ENCODE data around the gene ADAMTS2. TPM values are rescaled to one million over a fixed set of nuclear protein-coding genes. Genes with fewer than 3 reads are reported as not detected.

The ADAMTS2 gene
- total RNA-seq, 1 donor from 2014 or later = 0.29 TPM

DNA sequence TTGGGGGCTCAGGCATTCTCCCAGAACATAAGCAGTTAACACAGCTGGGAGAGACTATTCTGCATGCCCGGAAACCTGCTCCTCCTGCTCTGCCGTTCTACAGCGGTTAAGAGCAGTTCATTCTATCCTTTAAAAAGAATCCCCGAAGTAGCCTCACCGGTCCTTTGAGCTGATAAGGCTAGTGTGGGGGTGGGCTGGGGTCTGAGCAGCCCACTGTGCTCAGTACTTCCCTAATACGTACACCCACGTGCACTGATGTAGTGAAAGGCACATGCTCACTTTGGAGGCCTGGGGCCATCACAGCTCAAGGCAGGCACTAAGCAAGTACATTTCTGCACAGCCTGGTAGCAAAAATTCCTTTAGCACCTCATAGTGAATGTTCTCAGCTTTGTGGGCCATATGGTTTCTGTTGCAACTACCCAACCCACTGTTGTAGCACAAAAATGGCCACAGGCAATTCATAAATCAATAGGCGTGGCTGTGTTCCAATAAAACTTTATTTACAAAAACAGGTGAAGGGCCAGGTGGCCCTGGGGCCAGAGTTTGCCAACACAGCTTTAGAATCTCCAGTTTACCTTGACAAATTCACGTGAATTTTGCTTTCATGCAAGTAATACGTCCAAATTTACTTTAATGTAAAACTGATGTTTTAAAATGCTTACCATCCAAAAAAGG is 148.7 kb downstream of the ADAMTS2 start:
- DNase-seq (ENCODE audit: low read depth) = no peak
- no peak overlapping the region for H3K4me3 ChIP-seq (ENCODE audit: low read depth, low read length)
- TF ChIP-seq, protein P1, sequence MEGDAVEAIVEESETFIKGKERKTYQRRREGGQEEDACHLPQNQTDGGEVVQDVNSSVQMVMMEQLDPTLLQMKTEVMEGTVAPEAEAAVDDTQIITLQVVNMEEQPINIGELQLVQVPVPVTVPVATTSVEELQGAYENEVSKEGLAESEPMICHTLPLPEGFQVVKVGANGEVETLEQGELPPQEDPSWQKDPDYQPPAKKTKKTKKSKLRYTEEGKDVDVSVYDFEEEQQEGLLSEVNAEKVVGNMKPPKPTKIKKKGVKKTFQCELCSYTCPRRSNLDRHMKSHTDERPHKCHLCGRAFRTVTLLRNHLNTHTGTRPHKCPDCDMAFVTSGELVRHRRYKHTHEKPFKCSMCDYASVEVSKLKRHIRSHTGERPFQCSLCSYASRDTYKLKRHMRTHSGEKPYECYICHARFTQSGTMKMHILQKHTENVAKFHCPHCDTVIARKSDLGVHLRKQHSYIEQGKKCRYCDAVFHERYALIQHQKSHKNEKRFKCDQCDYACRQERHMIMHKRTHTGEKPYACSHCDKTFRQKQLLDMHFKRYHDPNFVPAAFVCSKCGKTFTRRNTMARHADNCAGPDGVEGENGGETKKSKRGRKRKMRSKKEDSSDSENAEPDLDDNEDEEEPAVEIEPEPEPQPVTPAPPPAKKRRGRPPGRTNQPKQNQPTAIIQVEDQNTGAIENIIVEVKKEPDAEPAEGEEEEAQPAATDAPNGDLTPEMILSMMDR (conservative IDR thresholded peaks at IDR 0.05; ENCODE audit: low read depth, low read length) = no peak

DNA sequence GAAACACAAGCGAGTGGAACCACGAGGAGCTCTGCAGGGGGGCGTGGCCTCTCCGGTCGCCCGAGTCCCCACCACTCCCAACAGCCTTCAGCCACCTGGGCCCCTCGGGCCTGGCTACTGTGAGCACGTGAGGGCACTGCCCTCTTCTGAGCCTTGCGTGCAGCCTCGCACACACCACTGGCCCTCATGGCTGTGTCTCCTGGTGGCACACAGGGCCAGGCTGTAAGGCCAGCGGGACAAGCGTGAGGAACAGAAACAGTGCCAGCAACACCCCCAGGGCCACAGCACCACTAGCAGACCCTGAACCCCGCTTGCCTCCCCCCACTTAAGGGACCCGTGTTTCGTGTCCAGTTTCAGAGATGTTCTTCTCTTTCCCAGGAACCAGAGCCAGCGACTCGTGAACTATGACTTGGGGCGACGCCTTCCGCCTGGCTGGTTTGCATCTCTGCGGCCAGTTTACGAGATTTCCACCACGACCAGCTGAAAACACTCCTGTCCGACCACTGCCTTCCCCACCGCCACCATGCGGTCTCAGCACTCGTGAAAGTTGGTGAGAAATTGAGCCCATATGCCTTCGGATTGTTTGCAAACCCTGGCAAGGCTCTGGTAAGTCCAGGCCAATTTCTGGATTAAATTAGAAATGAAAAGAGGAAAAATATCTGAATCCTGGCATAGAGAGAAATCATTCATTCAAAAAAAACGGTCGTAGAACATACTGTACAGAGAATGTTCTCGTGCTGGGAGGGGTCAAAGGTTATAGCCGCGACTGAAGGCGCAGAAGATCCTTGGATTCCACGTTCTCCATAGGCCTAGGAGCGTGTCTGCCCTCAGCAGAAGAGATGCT is 149.5 kb downstream of the ADAMTS2 start:
- H3K4me3 ChIP-seq (ENCODE audit: low read depth, low read length) = no peak overlapping the region
- DNase-seq (ENCODE audit: low read depth) = no peak
- TF ChIP-seq, protein P1 (conservative IDR thresholded peaks at IDR 0.05; ENCODE audit: low read depth, low read length) = no peak

DNA sequence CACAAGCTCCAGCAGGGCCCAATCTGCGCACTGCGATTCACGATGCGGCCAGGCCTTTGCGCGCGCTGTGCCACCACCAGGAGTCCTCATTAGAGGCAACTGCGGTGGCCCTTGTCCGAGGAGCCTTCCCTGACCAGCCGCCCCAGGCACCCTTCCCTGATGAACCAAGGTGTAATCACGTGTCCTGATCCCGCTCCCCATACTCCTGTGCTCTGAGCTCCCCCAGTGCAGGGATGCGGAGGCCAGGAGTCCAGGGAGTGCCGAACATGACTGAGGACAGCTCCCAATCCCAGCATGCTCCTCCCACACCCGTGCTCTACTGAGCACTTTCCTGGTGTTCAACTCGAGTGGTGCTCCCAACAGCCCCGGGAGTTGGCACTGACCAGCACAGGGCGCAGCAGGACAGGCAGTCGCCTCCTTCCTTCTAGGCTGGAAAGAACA is 150.3 kb downstream of the ADAMTS2 start:
- DNase-seq (ENCODE audit: low read depth) = no peak
- TF ChIP-seq, protein P1 (conservative IDR thresholded peaks at IDR 0.05; ENCODE audit: low read depth, low read length) = no peak
- H3K4me3 ChIP-seq (ENCODE audit: low read depth, low read length) = no peak overlapping the region

DNA sequence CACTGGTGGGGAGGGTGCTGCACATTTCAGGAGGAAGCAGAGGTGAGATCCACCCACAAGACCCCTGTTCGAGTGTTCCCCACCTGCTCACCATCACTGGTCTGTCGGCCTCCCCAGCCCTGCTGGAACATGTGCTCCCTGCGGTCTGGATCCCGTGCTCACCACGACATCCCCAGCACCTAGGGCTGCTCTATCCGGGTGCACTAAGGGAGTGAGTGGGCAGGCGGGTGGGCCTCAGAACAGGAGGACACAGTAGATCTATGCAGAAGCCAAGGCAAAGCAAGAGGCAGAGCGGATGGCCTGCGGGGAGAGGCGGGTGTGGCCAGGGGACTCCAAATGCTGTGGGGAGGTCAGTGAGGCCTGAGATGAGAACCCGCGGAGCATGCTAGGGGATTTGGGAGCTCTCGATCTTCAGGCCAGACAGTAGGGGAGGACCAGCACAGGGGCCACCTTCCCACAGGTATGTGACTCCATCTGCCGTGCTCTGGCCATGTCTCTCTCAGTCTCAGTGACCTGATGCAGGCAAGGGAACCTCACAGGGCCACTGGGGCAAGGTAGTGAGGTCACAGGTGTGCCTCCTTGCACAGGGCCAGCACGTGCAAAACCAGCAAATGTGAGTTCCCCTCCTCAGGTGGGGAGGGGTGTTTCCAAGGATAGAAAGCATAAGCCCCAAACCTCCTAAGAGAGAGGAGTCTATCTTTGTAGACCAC is 150.9 kb downstream of the ADAMTS2 start:
- TF ChIP-seq, protein P1 (conservative IDR thresholded peaks at IDR 0.05; ENCODE audit: low read depth, low read length) = no peak
- DNase-seq (ENCODE audit: low read depth) = no peak

DNA sequence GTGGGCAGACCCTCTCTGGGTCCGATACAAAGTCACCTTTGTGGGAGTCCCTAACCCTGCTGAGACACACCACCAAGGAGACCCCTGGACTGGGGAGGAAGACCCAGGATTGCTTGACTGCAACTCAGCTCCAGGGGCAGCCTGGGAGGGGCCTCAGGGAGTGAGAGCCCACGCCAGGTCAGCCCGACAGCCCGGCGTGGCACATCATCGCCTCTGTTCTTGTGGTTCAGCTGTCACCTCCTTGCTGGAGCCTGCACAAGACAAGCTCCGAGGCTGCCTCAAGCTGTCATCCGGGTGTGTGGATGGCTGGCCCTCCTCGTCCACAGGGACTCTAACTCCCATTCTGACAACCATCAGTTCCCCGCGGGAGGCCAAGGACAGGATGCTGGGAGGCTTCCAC is 151.5 kb downstream of the ADAMTS2 start:
- no peak overlapping the region for H3K4me3 ChIP-seq (ENCODE audit: low read depth, low read length)
- no peak for DNase-seq (ENCODE audit: low read depth)
- TF ChIP-seq, protein P1 (conservative IDR thresholded peaks at IDR 0.05; ENCODE audit: low read depth, low read length) = no peak

More for the DNA sequence above, 150.9 kb downstream of the ADAMTS2 start:
- H3K4me3 ChIP-seq (ENCODE audit: low read depth, low read length) = no peak overlapping the region

DNA sequence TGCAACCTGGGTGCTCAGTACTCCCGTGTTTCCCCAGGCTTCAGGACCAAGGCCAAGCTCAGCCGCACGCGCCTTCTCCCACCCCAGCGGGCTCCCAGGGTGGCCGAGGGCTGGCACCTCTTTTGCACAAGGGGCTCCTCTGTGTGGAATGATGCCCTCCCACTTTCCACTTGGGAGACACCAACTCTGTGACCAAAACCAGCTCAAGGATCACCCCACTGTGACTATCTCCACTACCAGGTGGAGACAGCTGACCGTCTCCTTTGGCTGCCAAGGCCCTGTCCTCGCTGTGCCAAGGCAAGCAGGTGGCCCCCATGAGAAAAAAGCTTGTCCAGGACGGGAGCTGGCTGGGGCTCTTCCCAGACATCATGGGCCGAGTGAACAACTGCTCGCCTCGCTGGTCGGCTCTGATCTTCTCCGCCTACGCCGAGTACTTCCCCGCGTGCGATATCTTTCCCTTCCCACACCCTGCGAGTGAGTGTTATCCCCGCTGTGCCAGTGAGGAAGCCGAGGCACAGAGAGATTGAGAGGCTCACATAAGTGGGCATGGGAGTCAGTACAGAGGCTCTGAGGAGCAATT is 152.3 kb downstream of the ADAMTS2 start:
- no peak for DNase-seq (ENCODE audit: low read depth)
- H3K4me3 ChIP-seq (ENCODE audit: low read depth, low read length) = no peak overlapping the region
- TF ChIP-seq, protein P1 (conservative IDR thresholded peaks at IDR 0.05; ENCODE audit: low read depth, low read length) = no peak

Measured in epithelial cell of proximal tubule (primary cell).